ENCODE measurements around the gene ZNF225.

DNA sequence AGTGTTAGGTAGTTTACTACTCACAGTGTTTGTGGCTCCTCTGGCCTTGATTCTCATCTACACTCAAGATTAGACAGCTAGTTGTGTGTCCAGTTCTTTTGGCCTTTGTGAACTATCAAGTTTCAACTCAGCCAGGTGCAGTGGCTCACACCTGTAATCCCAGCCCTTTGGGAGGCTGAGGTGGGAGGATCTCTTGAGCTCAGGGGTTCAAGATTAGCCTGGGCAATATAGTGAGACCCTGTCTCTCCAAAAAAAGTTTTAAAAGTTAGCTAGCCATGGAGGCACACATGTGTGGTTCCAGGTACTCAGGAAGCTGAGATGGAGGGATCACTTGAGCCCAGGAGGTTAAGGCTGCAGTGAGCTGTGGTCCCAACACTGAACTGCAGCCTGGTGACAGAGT is 67.8 kb downstream of the ZNF225 start:
- TF ChIP-seq, protein P1, sequence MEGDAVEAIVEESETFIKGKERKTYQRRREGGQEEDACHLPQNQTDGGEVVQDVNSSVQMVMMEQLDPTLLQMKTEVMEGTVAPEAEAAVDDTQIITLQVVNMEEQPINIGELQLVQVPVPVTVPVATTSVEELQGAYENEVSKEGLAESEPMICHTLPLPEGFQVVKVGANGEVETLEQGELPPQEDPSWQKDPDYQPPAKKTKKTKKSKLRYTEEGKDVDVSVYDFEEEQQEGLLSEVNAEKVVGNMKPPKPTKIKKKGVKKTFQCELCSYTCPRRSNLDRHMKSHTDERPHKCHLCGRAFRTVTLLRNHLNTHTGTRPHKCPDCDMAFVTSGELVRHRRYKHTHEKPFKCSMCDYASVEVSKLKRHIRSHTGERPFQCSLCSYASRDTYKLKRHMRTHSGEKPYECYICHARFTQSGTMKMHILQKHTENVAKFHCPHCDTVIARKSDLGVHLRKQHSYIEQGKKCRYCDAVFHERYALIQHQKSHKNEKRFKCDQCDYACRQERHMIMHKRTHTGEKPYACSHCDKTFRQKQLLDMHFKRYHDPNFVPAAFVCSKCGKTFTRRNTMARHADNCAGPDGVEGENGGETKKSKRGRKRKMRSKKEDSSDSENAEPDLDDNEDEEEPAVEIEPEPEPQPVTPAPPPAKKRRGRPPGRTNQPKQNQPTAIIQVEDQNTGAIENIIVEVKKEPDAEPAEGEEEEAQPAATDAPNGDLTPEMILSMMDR (IDR thresholded peaks at IDR 0.05 in 4 of 5, conservative IDR thresholded peaks at IDR 0.05 in 1 of 5) = no peak
- TF ChIP-seq POLR2A (IDR thresholded peaks at IDR 0.05) = no peak

Data from gastrocnemius medialis (tissue), 4 donors.